Measurements from ENCODE around the gene RFC1.
"Not testable (repeated sequence)": the region's sequence is repeated elsewhere in the genome, so short reads cannot be mapped to it uniquely, and the experiment has no call there.

RFC1 gene

DNA sequence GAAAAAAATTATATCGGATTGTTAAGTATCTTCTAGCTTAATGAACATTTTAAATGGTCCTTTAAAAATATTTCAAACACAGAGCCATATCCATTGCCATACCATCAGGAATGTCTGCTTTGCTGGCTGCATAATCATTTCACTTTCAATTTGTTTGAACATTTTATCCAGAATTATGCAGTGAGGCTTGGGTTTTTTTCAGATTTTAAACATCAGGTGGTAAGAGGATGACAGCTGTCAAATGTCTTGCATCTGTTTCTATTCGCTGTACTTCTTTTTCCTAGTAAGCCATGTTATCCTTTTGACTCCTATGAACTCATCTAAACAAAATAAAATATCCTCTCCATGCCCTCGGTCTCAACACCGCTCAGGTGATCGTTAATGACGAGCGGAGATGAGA lies 802 bp downstream of the RFC1 start:
- TF ChIP-seq, protein P1, sequence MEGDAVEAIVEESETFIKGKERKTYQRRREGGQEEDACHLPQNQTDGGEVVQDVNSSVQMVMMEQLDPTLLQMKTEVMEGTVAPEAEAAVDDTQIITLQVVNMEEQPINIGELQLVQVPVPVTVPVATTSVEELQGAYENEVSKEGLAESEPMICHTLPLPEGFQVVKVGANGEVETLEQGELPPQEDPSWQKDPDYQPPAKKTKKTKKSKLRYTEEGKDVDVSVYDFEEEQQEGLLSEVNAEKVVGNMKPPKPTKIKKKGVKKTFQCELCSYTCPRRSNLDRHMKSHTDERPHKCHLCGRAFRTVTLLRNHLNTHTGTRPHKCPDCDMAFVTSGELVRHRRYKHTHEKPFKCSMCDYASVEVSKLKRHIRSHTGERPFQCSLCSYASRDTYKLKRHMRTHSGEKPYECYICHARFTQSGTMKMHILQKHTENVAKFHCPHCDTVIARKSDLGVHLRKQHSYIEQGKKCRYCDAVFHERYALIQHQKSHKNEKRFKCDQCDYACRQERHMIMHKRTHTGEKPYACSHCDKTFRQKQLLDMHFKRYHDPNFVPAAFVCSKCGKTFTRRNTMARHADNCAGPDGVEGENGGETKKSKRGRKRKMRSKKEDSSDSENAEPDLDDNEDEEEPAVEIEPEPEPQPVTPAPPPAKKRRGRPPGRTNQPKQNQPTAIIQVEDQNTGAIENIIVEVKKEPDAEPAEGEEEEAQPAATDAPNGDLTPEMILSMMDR (conservative IDR thresholded peaks at IDR 0.05; ENCODE audit: low read depth, low read length), result no peak
- DNase-seq (ENCODE audit: low read depth), result no peak
- peak overlapping the region; percentile 94 for H3K4me3 ChIP-seq (ENCODE audit: low read length)

DNA sequence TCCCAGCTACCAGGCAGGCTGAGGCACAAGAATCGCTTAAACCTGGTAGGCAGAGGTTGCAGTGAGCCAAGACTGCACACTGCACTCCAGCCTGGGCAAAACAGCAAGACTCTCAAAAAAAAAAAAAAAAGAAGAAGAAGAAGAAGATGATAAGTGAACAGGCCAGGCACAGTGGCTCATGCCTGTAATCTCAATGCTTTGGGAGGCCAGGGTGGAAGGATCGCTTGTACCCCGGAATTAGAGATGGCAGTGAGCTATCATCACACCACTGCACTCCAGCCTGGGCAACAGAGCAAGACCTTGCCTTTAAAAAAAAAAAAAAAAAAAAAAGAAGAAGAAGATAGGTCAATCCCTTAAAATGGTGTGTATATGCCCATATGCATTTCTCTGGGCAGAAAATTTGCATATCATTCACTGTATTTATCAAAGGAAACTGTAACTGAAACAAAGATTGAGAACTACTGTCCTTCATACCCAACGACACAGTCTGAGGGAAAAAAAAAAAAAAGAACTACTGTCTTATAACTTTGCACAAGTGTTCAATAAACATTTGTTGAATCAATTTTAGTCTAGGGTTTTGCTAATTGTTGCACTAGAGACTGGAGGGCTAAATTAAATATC lies 2.3 kb downstream of the RFC1 start:
- no peak overlapping the region for H3K4me3 ChIP-seq (ENCODE audit: low read length)
- DNase-seq (ENCODE audit: low read depth), result no peak
- TF ChIP-seq, protein P1 (conservative IDR thresholded peaks at IDR 0.05; ENCODE audit: low read depth, low read length), result no peak

DNA sequence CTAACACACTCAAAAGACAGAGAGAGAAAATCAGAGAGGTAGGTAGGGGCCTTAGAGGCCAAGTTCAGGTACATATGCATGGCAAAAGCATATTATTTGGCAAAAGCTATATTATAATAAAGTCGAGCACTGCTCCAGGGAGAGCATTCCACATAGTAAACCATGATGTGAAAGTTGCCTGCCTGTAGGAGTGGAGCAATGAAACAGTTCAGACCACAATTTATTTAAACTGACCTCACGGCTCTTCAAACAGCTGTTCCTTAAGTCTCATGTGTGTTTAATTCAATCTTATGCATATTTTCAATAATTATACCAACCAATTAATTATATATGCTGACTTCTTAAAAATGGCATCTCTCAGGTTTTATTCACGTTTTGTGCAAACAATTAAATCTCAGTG lies 3.3 kb downstream of the RFC1 start:
- H3K4me3 ChIP-seq (ENCODE audit: low read length), result no peak overlapping the region
- DNase-seq (ENCODE audit: low read depth), result no peak
- TF ChIP-seq, protein P1 (conservative IDR thresholded peaks at IDR 0.05; ENCODE audit: low read depth, low read length), result no peak

DNA sequence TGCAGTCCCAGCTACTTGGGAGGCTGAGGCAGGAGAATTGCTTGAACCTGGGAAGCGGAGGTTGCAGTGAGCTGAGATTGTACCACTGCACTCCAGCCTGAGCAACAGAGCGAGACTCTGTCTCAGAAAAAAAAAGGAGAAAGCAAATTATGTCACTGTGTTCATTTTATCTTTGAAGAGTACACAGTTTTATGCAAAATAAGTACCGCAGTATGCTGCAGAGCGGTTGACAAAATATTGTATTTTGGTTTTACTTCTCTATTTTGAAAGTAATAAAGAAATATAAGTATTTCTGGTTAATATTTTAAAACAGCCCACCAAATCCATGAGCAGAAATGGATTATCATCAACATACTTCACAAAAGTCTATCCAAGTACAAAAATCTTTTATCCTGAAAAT lies 5.6 kb downstream of the RFC1 start:
- not testable (repeated sequence) for H3K4me3 ChIP-seq (ENCODE audit: low read length); DNase-seq (ENCODE audit: low read depth)

DNA sequence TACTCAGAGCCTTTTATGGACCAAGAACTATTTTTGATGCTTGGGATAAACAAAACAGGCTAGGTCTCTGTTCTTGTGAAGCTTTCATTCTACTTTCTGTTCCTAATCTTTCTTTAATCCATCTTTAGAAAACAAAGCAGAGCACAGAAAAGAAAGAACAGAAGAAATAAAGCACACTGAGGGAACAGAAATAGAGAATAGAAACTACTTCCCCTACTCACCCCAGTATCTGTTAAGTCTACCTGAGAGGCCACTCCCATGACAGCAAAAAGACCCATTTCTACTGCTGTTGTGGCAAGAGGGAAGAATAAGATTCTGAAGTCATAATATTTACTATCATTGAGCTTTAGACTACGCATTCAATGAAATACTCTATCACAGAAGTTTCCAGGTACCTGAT lies 9.2 kb downstream of the RFC1 start:
- TF ChIP-seq, protein P1 (conservative IDR thresholded peaks at IDR 0.05; ENCODE audit: low read depth, low read length), result no peak
- no peak overlapping the region for H3K4me3 ChIP-seq (ENCODE audit: low read length)
- DNase-seq (ENCODE audit: low read depth), result no peak

DNA sequence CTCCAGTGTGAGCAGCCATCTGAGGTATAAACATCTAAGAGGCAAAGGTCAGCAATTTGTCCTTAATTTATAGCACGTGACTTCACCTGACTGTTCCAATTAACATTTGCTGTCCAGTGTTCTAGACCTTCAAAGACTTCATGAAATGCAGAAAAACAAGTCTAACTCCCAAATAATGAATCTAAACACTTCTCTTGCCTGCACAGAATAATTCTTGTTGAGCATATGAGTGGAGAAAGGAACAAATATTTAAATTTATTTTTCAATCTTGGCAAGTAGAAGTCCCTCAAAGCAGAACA lies 12.0 kb downstream of the RFC1 start:
- TF ChIP-seq, protein P1 (conservative IDR thresholded peaks at IDR 0.05; ENCODE audit: low read depth, low read length), result no peak
- no peak for DNase-seq (ENCODE audit: low read depth)
- H3K4me3 ChIP-seq (ENCODE audit: low read length), result peak overlapping the region; percentile 33

DNA sequence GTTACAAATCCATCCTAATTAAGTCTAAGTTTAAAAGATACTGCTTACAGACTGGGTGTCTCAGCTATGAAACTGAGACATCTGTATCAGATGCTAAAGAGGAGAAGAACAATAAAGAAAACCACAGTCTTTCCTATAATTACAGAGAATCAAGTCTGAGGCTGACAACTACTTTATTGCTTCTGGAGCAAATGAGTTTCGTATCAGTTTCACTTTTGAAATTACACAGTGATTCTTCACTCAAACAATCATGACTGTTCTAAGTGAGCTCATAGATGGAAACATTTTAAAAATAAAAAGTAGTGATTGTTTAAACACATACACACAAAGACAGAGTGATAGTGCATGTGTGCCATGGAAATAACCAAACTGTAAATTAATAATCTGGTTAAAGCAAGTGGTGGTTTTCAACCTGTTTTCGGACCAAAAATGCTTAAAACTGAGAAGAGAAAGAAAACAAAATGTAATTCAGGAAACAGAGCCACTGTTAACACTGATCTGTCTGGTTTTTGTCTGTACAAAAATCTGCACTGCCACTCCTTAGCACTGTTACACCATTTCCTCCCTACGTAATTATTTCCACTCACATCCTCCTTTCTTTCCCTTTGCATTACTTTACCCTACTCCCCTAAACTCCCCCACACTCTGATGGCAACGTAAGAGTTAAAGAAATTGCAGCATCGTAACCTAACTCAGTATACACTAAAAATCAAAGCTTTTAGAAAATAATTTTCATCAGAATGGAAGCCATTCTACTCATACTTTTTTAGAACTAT lies 12.5 kb downstream of the RFC1 start:
- peak overlapping the region; percentile 33 for H3K4me3 ChIP-seq (ENCODE audit: low read length)
- no peak for DNase-seq (ENCODE audit: low read depth)
- TF ChIP-seq, protein P1 (conservative IDR thresholded peaks at IDR 0.05; ENCODE audit: low read depth, low read length), result no peak

DNA sequence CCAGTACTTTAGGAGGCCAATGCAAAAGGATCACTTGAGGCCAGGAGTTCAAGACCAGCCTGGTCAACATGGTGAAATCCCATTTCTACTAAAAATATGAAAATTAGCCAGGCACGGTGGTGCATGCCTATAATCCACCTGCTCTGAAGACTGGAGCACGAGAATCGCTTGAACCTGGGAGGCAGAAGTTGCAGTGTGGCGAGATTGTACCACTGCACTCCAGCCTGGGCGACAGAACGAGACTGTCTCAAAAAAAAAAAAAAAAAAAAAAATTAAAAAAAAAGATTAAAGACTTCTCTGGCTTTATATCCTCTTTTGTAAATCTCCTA lies 13.0 kb downstream of the RFC1 start:
- not testable (repeated sequence) for H3K4me3 ChIP-seq (ENCODE audit: low read length); DNase-seq (ENCODE audit: low read depth)
